ENCODE data around the gene C17orf50.

- TF ChIP-seq CTCF (conservative IDR thresholded peaks at IDR 0.05 in 1 of 2, IDR thresholded peaks at IDR 0.05 in 1 of 2; ENCODE audit: extremely low read depth in 1 of 2, insufficient read depth in 1 of 2, low read depth in 1 of 2, low read length in 2 of 2): no peak
- no peak for TF ChIP-seq EZH2 (IDR thresholded peaks at IDR 0.05; ENCODE audit: borderline replicate concordance, low read length)
Measured at GRCh38 chr17:35725058-35725457, 35.6 kb upstream of the C17orf50 start.
